ENCODE data around the gene FCER1G. TPM values are rescaled to one million over a fixed set of nuclear protein-coding genes. Genes with fewer than 3 reads are reported as not detected.

The FCER1G gene
- polyA plus RNA-seq, 1 donor from 2014 or later: 3.5 TPM

DNA sequence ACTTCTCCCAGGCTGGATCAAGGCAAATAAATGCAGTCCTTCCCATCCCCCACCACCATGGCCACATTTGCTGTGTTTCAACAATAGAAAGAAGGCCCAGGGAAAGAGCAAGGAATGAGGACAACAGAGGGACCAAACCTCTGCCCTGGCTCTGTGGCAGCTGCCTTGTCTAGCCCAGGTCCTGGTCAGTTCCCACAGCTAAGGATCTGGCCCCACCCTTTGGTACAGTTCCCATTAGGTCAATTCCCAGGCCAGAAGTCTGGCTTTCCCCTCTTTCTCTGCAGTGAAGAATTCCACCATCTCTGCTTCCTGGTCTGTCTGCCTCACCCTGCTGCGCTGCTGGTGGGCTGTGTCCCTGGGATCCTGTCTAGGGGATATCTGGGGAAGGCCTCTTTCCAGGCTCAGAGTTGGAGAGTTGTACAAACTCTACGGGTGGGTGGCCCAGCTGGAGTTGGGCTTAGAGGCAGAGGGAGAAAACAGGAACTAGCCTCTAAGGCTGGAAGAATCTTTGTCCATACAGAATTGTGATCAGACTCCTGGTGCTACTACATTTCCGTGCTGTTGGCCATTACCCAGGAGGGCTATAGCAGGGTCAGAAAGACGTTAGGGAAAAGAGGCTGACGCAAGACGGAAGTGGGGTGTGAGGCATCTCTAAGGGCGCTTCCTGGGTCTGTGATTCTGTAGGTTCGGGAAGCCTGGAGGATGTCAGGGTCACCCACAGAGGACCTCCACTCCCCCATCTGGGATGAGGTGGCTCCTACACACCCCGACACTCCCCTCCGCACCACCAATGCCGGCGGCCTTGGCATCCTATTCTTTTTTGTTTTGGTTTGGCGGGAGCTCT is 13.9 kb upstream of the FCER1G start:
- no peaks in the 10 kb centered on the region for H3K27me3 ChIP-seq (ENCODE audit: insufficient read depth, low read depth, low read length)
- peak overlapping the region; percentile 96 for H2AFZ ChIP-seq (ENCODE audit: low read depth, low read length)
- peaks cover 7% of the 10 kb centered on the region for H3K36me3 ChIP-seq (ENCODE audit: insufficient read depth, low read length)
- peak overlapping the region; percentile 48 for H3K4me2 ChIP-seq (ENCODE audit: low read length)
- H4K20me1 ChIP-seq (ENCODE audit: insufficient read depth): no peaks in the 10 kb centered on the region
- H3K9ac ChIP-seq (ENCODE audit: low read length): peak overlapping the region; percentile 91
- no peak for TF ChIP-seq TAF1 (IDR thresholded peaks at IDR 0.05; ENCODE audit: low read depth)
- TF ChIP-seq EZH2 (IDR thresholded peaks at IDR 0.05; ENCODE audit: borderline replicate concordance, insufficient read depth, low read length, poor library complexity, severe bottlenecking): no peak
- TF ChIP-seq, protein P1, sequence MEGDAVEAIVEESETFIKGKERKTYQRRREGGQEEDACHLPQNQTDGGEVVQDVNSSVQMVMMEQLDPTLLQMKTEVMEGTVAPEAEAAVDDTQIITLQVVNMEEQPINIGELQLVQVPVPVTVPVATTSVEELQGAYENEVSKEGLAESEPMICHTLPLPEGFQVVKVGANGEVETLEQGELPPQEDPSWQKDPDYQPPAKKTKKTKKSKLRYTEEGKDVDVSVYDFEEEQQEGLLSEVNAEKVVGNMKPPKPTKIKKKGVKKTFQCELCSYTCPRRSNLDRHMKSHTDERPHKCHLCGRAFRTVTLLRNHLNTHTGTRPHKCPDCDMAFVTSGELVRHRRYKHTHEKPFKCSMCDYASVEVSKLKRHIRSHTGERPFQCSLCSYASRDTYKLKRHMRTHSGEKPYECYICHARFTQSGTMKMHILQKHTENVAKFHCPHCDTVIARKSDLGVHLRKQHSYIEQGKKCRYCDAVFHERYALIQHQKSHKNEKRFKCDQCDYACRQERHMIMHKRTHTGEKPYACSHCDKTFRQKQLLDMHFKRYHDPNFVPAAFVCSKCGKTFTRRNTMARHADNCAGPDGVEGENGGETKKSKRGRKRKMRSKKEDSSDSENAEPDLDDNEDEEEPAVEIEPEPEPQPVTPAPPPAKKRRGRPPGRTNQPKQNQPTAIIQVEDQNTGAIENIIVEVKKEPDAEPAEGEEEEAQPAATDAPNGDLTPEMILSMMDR (IDR thresholded peaks at IDR 0.05; ENCODE audit: poor library complexity, severe bottlenecking): no peak
- no peak for TF ChIP-seq RAD21 (conservative IDR thresholded peaks at IDR 0.05)
- no peak for TF ChIP-seq SMC3 (conservative IDR thresholded peaks at IDR 0.05; ENCODE audit: poor library complexity)
- TF ChIP-seq EP300 (conservative IDR thresholded peaks at IDR 0.05; ENCODE audit: poor library complexity, severe bottlenecking): no peak
- TF ChIP-seq POLR2AphosphoS5 (IDR thresholded peaks at IDR 0.05): no peak
- no peak for TF ChIP-seq MXI1 (conservative IDR thresholded peaks at IDR 0.05; ENCODE audit: poor library complexity, severe bottlenecking)
- no peak for TF ChIP-seq REST (IDR thresholded peaks at IDR 0.05; ENCODE audit: borderline replicate concordance)
- H3F3A ChIP-seq (ENCODE audit: insufficient read depth, low read length, poor library complexity, severe bottlenecking): no peaks in the 10 kb centered on the region
- peak overlapping the region; percentile 80 for H3K4me3 ChIP-seq (ENCODE audit: low read length)
- H3K9me2 ChIP-seq (ENCODE audit: insufficient read depth, low read length): no peaks in the 10 kb centered on the region
- H3K27ac ChIP-seq (ENCODE audit: low read length): peak overlapping the region; percentile 90
- no peaks in the 10 kb centered on the region for H3K9me3 ChIP-seq (ENCODE audit: low read length)
- peaks cover 22% of the 10 kb centered on the region for H3K79me2 ChIP-seq (replicated peaks; ENCODE audit: insufficient read depth, low read length)

DNA sequence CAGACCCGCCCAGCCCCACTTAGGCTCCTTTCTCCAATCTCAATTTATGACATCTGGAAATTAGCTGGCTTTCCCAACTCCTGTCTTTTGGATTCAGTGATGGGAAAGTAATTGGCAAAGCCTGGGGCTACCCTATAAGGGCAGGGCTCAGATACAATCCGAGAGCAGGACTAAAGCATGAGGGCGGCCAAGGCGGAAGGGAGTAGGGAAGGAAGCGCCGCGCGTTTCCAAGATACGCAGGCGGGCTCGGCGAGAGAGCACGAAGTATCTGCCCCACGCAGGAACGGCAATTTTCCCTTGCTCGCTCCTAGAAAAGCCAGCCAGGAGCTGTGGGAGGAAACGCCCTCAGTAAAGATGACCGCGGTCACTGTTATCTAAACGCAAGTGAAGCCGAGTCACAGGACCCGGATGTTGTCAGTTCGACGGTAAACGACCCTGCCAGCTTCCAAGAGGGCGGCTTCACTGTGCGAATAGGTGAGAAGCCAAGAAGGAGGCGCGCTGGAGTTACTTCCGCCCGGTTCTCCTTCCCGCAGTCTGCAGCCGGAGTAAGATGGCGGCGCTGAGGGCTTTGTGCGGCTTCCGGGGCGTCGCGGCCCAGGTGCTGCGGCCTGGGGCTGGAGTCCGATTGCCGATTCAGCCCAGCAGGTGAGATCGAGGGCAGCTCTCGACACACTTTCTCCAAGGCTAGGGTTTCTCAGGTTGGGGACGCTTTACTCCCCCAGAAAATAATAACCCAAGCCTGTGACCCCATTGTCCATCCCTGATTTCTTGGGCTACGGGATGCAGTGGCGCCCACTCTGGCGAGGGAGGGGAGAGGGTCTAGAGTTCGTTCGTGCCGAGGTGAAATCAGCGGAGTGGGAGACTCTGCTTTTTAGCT is 13.0 kb upstream of the FCER1G start, which contains the start of gene NDUFS2:
Gene NDUFS2, plus strand, starts transcription at position 532 of the 877 bp plus-strand sequence. Its CDS starts 19 bp downstream, at position 551.
- Histone ChIP-seq H3F3A (ENCODE audit: insufficient read depth, low read length, poor library complexity, severe bottlenecking) (no peaks in the 10 kb centered on the region), H3K79me2 (replicated peaks; ENCODE audit: insufficient read depth, low read length) (peaks cover 22% of the 10 kb centered on the region), H4K20me1 (ENCODE audit: insufficient read depth) (no peaks in the 10 kb centered on the region), H3K4me2 (ENCODE audit: low read length) (peak within 1 kb of the TSS; percentile 48), H3K27ac (ENCODE audit: low read length) (peak within 1 kb of the TSS; percentile 90), H3K9ac (ENCODE audit: low read length) (peak within 1 kb of the TSS; percentile 91), H3K36me3 (ENCODE audit: insufficient read depth, low read length) (peaks cover 7% of the 10 kb centered on the region), H3K9me3 (ENCODE audit: low read length) (no peaks in the 10 kb centered on the region), H3K27me3 (ENCODE audit: insufficient read depth, low read depth, low read length) (no peaks in the 10 kb centered on the region), H3K9me2 (ENCODE audit: insufficient read depth, low read length) (no peaks in the 10 kb centered on the region), H3K4me3 (ENCODE audit: low read length) (peak within 1 kb of the TSS; percentile 80), H2AFZ (ENCODE audit: low read depth, low read length) (peak within 1 kb of the TSS; percentile 96)
- TF ChIP-seq POLR2AphosphoS5 (IDR thresholded peaks at IDR 0.05) (peak; percentile 99), MXI1 (conservative IDR thresholded peaks at IDR 0.05; ENCODE audit: poor library complexity, severe bottlenecking) (peak; percentile 68), EP300 (conservative IDR thresholded peaks at IDR 0.05; ENCODE audit: poor library complexity, severe bottlenecking) (peak; percentile 44), EZH2 (IDR thresholded peaks at IDR 0.05; ENCODE audit: borderline replicate concordance, insufficient read depth, low read length, poor library complexity, severe bottlenecking) (no peak), RAD21 (conservative IDR thresholded peaks at IDR 0.05) (peak; percentile 25), REST (IDR thresholded peaks at IDR 0.05; ENCODE audit: borderline replicate concordance) (peak; percentile 97), SMC3 (conservative IDR thresholded peaks at IDR 0.05; ENCODE audit: poor library complexity) (peak; percentile 30), TAF1 (IDR thresholded peaks at IDR 0.05; ENCODE audit: low read depth) (peak; percentile 99)
- TF ChIP-seq, protein P1 (IDR thresholded peaks at IDR 0.05; ENCODE audit: poor library complexity, severe bottlenecking): peak; percentile 65
